ENCODE measurements around the gene ATP8B3.

The ATP8B3 gene

DNA sequence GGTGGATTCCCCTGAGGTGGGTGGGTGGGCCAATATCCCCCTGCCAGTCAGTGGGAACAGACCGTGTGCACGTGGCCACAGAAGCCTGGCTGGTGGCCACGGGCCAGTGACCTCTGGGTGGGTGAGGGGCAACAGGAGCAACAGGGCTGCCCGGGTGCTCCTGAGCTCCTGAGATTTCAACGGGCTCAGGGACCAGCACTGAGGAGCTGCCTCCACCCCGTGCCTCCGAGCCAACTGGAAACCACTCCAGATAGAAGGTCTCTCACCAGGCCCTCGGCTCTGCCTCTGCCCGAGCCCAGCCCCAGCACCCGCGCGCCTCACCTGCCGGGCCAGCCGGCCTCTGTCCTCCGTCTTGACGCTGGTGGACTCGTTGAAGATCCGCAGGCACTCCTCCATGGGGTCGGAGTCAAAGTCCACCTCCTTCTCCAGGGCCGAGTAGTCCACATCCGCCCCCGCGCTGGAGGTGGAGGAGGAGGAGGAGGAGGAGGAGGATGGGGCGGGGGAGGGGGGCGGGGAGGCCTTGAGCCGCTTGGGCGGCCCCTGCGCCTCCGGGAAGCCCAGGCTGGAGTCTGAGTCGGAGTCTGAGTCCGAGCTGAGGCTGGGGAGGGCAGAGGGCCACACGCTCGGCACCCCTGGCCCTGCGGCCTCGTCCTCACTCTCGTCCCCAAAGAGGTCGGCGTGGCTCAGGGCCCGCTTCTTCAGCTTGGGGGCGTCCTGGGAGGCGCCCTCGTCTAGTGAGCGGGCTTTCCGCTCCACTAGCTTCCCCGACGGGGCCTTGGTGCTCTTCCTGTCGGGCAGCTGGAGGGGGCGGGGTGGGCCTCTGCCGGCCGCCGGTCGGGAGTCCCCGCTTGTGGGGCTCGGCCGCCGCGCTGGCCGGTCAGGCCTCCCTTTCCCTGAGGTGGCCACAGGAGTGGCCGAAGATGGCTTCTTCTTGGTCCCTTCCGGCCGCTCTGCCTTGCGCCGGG, 14.8 kb upstream of the ATP8B3 start:
- H3K4me3 ChIP-seq (ENCODE audit: low read depth, low read length): no peak overlapping the region
- TF ChIP-seq, protein P1, sequence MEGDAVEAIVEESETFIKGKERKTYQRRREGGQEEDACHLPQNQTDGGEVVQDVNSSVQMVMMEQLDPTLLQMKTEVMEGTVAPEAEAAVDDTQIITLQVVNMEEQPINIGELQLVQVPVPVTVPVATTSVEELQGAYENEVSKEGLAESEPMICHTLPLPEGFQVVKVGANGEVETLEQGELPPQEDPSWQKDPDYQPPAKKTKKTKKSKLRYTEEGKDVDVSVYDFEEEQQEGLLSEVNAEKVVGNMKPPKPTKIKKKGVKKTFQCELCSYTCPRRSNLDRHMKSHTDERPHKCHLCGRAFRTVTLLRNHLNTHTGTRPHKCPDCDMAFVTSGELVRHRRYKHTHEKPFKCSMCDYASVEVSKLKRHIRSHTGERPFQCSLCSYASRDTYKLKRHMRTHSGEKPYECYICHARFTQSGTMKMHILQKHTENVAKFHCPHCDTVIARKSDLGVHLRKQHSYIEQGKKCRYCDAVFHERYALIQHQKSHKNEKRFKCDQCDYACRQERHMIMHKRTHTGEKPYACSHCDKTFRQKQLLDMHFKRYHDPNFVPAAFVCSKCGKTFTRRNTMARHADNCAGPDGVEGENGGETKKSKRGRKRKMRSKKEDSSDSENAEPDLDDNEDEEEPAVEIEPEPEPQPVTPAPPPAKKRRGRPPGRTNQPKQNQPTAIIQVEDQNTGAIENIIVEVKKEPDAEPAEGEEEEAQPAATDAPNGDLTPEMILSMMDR (IDR thresholded peaks at IDR 0.05; ENCODE audit: control insufficient read depth, extremely low read depth, insufficient read depth): no peak

DNA sequence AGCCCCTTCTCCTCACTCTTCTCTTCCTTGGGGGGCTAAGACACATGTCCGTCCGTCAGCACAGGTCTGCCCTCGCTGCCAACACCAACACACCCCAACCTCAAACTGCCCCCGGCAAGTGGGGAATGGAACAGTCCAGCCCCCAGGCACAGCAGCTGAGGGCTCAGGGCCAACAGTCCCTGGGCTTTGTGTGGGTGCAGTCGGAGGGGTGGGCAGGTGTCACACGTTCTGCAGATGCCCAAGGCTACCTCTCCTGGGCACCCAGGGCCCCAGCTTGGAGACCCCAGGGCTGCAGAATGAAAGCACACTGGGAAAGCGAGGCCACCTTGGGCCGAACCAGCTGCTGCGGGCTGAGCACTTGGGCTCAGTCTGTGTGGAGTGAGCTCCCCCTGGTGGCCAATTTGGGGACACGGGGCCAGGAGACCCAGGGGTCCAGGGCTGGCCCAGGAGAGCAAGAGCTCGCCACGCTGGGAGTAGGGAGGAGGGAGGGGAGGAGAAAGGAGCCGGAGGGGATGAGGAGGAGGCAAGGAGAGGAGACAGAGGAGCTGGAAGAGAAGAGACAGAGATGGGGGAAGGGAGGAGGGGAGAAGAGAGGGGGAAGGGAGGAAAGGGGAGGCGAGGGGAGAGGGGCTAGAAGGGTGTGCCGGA, 14.0 kb upstream of the ATP8B3 start:
- TF ChIP-seq, protein P1 (IDR thresholded peaks at IDR 0.05; ENCODE audit: control insufficient read depth, extremely low read depth, insufficient read depth): peak; percentile 94
- H3K4me3 ChIP-seq (ENCODE audit: low read depth, low read length): no peak overlapping the region
- peak; percentile 19 for DNase-seq (ENCODE audit: low read depth)

More for the DNA sequence above, 14.8 kb upstream of the ATP8B3 start:
- no peak for DNase-seq (ENCODE audit: low read depth)

DNA sequence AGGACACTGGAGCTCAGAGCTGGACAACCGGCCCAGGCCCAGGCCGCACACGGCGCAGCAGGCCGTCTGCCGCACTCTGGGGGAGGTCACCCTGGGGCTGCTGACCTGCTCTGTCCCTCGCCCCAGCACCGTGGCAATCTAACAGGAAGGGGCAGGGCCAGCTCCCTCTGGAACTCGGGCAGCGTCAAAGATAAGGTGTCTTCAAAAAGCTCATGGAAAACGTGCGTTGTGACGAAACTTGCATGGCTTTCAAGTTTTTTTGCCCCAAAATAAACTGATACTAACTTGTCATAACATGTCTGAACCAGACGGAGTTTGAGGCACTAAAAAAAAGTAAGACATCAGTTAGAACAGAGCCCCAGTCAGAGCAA, 12.2 kb upstream of the ATP8B3 start:
- TF ChIP-seq, protein P1 (IDR thresholded peaks at IDR 0.05; ENCODE audit: control insufficient read depth, extremely low read depth, insufficient read depth): no peak
- no peak overlapping the region for H3K4me3 ChIP-seq (ENCODE audit: low read depth, low read length)
- no peak for DNase-seq (ENCODE audit: low read depth)

DNA sequence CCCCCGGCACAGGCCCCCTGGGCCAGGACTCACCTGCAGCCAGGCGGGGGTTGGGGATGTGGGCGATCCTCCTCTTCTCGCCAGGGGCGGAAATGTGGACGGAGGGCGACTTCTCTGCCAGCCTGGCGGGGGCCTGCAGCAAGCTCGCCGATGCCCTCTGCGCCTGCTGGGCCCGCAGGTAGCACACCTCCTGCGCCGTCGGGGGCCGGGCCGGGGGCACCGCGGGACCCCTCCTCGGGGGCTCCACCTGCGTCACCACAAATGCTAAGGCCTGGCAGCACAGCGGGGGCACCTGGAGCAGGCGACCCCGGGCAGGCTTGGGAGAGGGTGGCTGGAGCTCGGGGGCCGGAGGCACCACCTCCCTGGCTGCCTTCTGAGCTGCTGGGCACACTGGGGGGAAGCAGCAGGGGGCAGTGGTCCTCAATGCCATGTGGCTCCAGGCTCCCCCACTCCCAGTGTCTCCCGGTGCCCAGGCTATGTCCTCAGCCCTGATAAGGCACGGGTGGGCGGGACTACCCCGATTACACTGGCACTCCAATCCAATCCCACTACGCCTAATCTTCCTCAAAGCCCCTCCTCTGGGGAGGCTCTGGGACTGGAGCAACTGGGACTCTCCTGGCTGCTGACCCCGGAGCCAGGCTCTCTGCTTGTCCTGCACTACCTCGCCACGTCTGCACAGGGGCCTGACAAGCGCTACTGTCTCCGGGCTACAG, 11.6 kb upstream of the ATP8B3 start:
- no peak for DNase-seq (ENCODE audit: low read depth)
- TF ChIP-seq, protein P1 (IDR thresholded peaks at IDR 0.05; ENCODE audit: control insufficient read depth, extremely low read depth, insufficient read depth): no peak
- no peak overlapping the region for H3K4me3 ChIP-seq (ENCODE audit: low read depth, low read length)

DNA sequence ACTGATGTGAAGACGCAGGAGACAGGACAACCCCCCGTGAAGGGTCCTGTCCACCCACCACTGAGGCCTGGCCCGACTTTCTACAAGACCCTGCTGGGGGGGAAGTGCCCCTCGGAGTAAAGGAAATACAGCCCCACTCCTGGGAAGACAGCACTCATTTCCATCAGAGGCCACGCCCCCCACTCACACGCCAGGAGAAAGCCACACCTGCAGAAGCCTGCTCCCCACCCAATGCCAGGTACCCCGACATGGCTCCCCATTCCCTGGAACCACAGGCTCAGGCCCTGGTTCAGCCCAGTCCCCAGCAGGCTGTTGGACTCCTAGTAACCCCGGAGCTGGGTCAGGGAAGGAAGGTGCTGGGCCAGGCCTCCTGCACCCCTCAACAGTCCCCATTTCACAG, 10.9 kb upstream of the ATP8B3 start:
- H3K4me3 ChIP-seq (ENCODE audit: low read depth, low read length): no peak overlapping the region
- no peak for DNase-seq (ENCODE audit: low read depth)
- TF ChIP-seq, protein P1 (IDR thresholded peaks at IDR 0.05; ENCODE audit: control insufficient read depth, extremely low read depth, insufficient read depth): no peak

DNA sequence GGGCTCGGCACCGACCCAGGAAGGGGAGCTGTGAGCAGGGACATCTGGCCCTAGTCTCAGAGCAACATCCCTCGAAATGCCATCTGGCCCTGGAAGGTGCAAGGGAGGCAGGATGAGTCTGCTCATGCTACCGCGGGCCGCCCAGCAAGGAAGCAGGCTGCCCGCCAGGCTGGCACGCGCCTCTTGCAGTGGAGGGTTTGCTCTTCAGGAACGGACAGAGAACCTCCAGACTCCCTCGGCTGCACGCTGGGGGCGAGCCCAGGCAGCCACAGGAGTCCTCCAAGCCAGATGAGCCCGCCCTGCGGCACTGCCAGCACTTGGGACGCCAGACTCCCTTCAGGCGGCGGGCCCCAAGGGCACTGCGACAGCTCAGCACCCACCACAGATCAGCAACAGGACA, 10.1 kb upstream of the ATP8B3 start:
- no peak for DNase-seq (ENCODE audit: low read depth)

More for the DNA sequence above, 10.1 kb upstream of the ATP8B3 start:
- TF ChIP-seq, protein P1 (IDR thresholded peaks at IDR 0.05; ENCODE audit: control insufficient read depth, extremely low read depth, insufficient read depth): no peak
- H3K4me3 ChIP-seq (ENCODE audit: low read depth, low read length): no peak overlapping the region
